ENCODE data around the gene TSPYL4. TPM values are rescaled to one million over a fixed set of nuclear protein-coding genes. Genes with fewer than 3 reads are reported as not detected.

TSPYL4 gene
- total RNA-seq, 1 experiment from 2014 or later = 15.0 TPM

DNA sequence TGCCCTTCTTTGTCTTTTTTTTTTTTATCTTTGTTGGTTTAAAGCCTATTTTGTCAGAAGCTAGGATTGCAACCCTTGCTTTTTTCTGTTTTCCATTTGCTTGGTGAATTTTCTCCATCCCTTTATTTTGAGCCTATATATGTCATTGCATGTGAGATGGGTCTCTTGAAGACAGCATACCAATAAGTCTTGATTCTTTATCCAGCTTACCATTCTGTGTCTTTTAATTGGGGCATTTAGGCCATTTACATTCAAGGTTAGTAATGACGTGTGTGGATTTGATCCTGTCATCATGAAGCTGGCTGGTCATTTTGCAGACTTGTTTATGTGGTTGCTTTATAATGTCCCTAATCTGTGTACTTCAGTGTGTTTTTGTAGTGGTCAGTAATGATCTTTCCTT lies 9.5 kb upstream of the TSPYL4 start:
- CTCF ChIA-PET = interaction anchor here (0.5 kb wide), 1 partner anchor 11 kb away, joined by 3 read pairs; no protein-coding TSS in a partner anchor
- Mint-ChIP-seq H3K36me3 (ENCODE audit: insufficient read depth, unreplicated experiment) (peaks cover under 1% of the 10 kb centered on the region), H3K9me3 (ENCODE audit: low read depth, unreplicated experiment) (no peaks in the 10 kb centered on the region), H3K27me3 (ENCODE audit: unreplicated experiment) (no peaks in the 10 kb centered on the region), H3K4me1 (ENCODE audit: low read depth, unreplicated experiment) (no peaks in the 10 kb centered on the region), H3K27ac (ENCODE audit: unreplicated experiment) (no peak overlapping the region), H3K4me3 (ENCODE audit: low read depth, unreplicated experiment) (no peak overlapping the region)
- intact Hi-C loops (cut with micrococcal nuclease; ENCODE audit: unreplicated experiment) = no loop called here
- DNase-seq = no peak
- no TSS peak for BruUV-seq (replicated peaks)
- TF ChIP-seq, protein P1, sequence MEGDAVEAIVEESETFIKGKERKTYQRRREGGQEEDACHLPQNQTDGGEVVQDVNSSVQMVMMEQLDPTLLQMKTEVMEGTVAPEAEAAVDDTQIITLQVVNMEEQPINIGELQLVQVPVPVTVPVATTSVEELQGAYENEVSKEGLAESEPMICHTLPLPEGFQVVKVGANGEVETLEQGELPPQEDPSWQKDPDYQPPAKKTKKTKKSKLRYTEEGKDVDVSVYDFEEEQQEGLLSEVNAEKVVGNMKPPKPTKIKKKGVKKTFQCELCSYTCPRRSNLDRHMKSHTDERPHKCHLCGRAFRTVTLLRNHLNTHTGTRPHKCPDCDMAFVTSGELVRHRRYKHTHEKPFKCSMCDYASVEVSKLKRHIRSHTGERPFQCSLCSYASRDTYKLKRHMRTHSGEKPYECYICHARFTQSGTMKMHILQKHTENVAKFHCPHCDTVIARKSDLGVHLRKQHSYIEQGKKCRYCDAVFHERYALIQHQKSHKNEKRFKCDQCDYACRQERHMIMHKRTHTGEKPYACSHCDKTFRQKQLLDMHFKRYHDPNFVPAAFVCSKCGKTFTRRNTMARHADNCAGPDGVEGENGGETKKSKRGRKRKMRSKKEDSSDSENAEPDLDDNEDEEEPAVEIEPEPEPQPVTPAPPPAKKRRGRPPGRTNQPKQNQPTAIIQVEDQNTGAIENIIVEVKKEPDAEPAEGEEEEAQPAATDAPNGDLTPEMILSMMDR (IDR thresholded peaks at IDR 0.05; ENCODE audit: unreplicated experiment) = no peak

DNA sequence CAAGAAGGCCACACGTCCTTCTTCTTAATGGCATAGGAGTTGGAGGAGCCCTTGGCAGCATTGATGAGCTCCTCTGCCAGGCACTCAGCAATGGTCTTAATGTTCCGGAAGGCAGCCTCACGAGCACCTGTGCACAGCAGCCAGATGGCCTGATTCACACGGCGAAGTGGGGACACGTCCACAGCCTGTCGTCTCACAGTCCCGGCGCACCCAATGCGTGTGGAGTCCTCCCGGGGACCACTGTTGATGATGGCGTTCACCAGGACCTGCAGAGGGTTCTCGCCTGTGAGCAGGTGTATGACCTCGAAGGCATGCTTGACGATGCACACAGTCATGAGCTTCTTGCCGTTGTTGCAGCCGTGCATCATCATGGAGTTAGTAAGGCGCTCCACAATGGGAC lies 4.6 kb upstream of the TSPYL4 start:
- CTCF ChIA-PET = no interaction called here
- no TSS peak for BruUV-seq (replicated peaks)
- no peak overlapping the region for H3K27ac Mint-ChIP-seq (ENCODE audit: unreplicated experiment)
- DNase-seq = no peak
- no peaks in the 10 kb centered on the region for H3K4me1 Mint-ChIP-seq (ENCODE audit: low read depth, unreplicated experiment)
- H3K36me3 Mint-ChIP-seq (ENCODE audit: insufficient read depth, unreplicated experiment) = no peaks in the 10 kb centered on the region
- TF ChIP-seq, protein P1 (IDR thresholded peaks at IDR 0.05; ENCODE audit: unreplicated experiment) = no peak
- H3K9me3 Mint-ChIP-seq (ENCODE audit: low read depth, unreplicated experiment) = no peaks in the 10 kb centered on the region
- no peaks in the 10 kb centered on the region for H3K27me3 Mint-ChIP-seq (ENCODE audit: unreplicated experiment)
- no peak overlapping the region for H3K4me3 Mint-ChIP-seq (ENCODE audit: low read depth, unreplicated experiment)
- intact Hi-C loops (cut with micrococcal nuclease; ENCODE audit: unreplicated experiment) = no loop called here

DNA sequence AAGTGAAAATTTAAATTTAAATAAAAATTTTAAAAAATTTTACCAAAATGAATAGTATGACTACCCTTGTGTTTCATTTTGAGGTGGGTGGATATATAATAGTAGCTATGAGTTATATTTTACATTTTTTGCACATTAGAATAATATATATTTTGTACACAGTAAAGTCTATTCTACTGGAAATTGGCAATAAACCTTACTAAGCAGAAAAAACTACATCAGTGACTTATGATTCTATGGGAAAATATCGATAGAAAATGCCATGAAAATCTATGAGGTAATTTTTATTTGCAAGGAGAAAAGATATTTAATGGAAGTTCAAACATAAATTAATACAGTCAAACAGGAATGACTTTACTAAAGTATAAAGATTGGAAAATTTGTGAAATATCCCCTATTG lies 2.8 kb upstream of the TSPYL4 start:
- no TSS peak for BruUV-seq (replicated peaks)
- Mint-ChIP-seq H3K27me3 (ENCODE audit: unreplicated experiment) (no peaks in the 10 kb centered on the region), H3K4me1 (ENCODE audit: low read depth, unreplicated experiment) (peaks cover 1% of the 10 kb centered on the region), H3K27ac (ENCODE audit: unreplicated experiment) (no peak overlapping the region), H3K9me3 (ENCODE audit: low read depth, unreplicated experiment) (no peaks in the 10 kb centered on the region), H3K36me3 (ENCODE audit: insufficient read depth, unreplicated experiment) (peaks cover 6% of the 10 kb centered on the region), H3K4me3 (ENCODE audit: low read depth, unreplicated experiment) (no peak overlapping the region)
- TF ChIP-seq, protein P1 (IDR thresholded peaks at IDR 0.05; ENCODE audit: unreplicated experiment) = no peak
- CTCF ChIA-PET = no interaction called here
- DNase-seq = no peak
- intact Hi-C loops (cut with micrococcal nuclease; ENCODE audit: unreplicated experiment) = no loop called here

DNA sequence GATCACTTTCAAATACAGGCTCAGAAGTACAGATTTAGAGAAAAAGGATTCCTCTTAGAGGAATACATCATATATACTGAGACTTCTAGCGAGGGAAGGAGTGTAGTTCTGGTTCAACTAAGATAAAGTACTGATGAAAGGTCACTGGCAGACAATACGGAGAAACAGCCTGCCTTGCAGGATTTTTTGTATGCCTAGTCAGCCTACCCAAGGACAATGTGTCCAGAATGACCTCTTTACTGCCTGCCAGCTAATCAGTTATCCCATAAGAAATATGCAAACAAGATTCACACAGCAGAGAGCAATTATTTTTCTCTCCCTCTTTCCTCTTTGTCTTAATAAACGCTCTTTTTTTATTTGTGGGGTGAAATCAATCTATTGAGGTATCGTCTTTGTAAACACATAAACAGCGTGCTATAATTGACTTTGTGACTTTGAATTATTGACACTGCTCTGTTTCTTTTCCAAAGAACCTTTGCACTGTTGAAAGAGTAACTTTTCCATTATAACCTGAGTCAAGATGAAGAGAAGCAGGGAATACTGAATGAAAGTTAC lies 1.4 kb upstream of the TSPYL4 start:
- intact Hi-C loops (cut with micrococcal nuclease; ENCODE audit: unreplicated experiment) = no loop called here

More for the DNA sequence above, 1.4 kb upstream of the TSPYL4 start:
- no peak for DNase-seq
- Mint-ChIP-seq H3K4me3 (ENCODE audit: low read depth, unreplicated experiment) (no peak overlapping the region), H3K9me3 (ENCODE audit: low read depth, unreplicated experiment) (no peaks in the 10 kb centered on the region), H3K36me3 (ENCODE audit: insufficient read depth, unreplicated experiment) (peaks cover 15% of the 10 kb centered on the region), H3K27ac (ENCODE audit: unreplicated experiment) (no peak overlapping the region), H3K4me1 (ENCODE audit: low read depth, unreplicated experiment) (peaks cover 14% of the 10 kb centered on the region), H3K27me3 (ENCODE audit: unreplicated experiment) (no peaks in the 10 kb centered on the region)
- CTCF ChIA-PET = interaction anchor here (1.6 kb wide), 1 partner anchor 13 kb away, joined by 6 read pairs; no protein-coding TSS in a partner anchor
- BruUV-seq (replicated peaks) = no TSS peak
- TF ChIP-seq, protein P1 (IDR thresholded peaks at IDR 0.05; ENCODE audit: unreplicated experiment) = no peak

Data from Calu3 (cell line).